Astrocyte (in vitro differentiated cells and primary cell): ENCODE measurements around the gene DRICH1.
"Not testable (repeated sequence)": the region's sequence is repeated elsewhere in the genome, so short reads cannot be mapped to it uniquely, and the experiment has no call there.

Experiments used
- CTCF ChIP-seq: IDR thresholded peaks from 2 replicates; pipeline ENCODE4 v1.5.1; 2011; ENCODE audit warnings: low read depth, mild to moderate bottlenecking, inconsistent platforms, low read length, moderate library complexity; ENCODE audit not compliant: insufficient read depth
- EZH2 ChIP-seq: IDR thresholded peaks from 2 replicates; pipeline ENCODE4 v1.6.1; 2012; ENCODE audit warnings: mild to moderate bottlenecking, low read length, inconsistent platforms; ENCODE audit not compliant: insufficient read depth

- TF ChIP-seq CTCF, EZH2: not testable (repeated sequence)
These were observed 3.2 kb upstream of the DRICH1 start for GRCh38 chr22:23635291-23635690.
